Common myeloid progenitor, CD34-positive (primary cell): ENCODE results near the gene GPN3.
A peak's percentile ranks its signal among the peaks of the same experiment; 100 is the strongest.
"Not testable (repeated sequence)": the region's sequence is repeated elsewhere in the genome, so short reads cannot be mapped to it uniquely, and the experiment has no call there.

Experiments used
- CTCF ChIA-PET: fragments of 350-600 bp; sonication (Branson Sonifier 250); formaldehyde crosslinking; loops from one replicate; lab custom pipeline; 2021; ENCODE audit warnings: antibody characterized with exemption; lab: Charles Lee
- POLR2A ChIA-PET: fragments of 350-600 bp; sonication (Branson Sonifier 250); formaldehyde crosslinking; loops from one replicate; lab custom pipeline; 2021; ENCODE audit warnings: antibody characterized with exemption; lab: Charles Lee
- DNase-seq, 3 donors: peaks; one replicate each; pipeline versions ENCODE4 v3.0.0 to v3.0.0-alpha.2; 2013
- H3K27ac ChIP-seq, 2 experiments: 1 replicate in 1 of 2; 2 replicates in 1 of 2; pipeline ENCODE4 v1.7.0; 2013; ENCODE audit warnings: inconsistent platforms in 2 of 2, low read length in 2 of 2, mild to moderate bottlenecking in 2 of 2, low read depth in 1 of 2, moderate library complexity in 1 of 2; ENCODE audit not compliant: severe bottlenecking in 2 of 2, insufficient read depth in 1 of 2, poor library complexity in 1 of 2
- H3K27me3 ChIP-seq, 5 experiments: replicated peaks in 2 of 5; 1 replicate in 3 of 5; 2 replicates in 2 of 5; pipeline versions ENCODE4 v1.6.1 to v1.7.0; 2013; ENCODE audit warnings: low read length in 4 of 5, mild to moderate bottlenecking in 2 of 5, moderate library complexity in 2 of 5, inconsistent platforms in 1 of 5; ENCODE audit not compliant: insufficient read depth in 5 of 5, control insufficient read depth in 4 of 5
- H3K36me3 ChIP-seq, 4 experiments: 1 replicate in 2 of 4; 2 replicates in 2 of 4; pipeline versions ENCODE4 v1.6.1 to v1.7.0; 2013; ENCODE audit warnings: low read length in 3 of 4, control low read depth in 1 of 4, mild to moderate bottlenecking in 1 of 4; ENCODE audit not compliant: control insufficient read depth in 4 of 4, insufficient read depth in 4 of 4
- H3K4me1 ChIP-seq, 4 experiments: 1 replicate in 3 of 4; 2 replicates in 1 of 4; pipeline versions ENCODE4 v1.6.1 to v1.7.1; 2013; ENCODE audit warnings: low read length in 3 of 4, mild to moderate bottlenecking in 3 of 4, control low read depth in 1 of 4, inconsistent platforms in 1 of 4, moderate library complexity in 1 of 4; ENCODE audit not compliant: control insufficient read depth in 4 of 4, insufficient read depth in 4 of 4; ENCODE audit errors: control extremely low read depth in 1 of 4
- H3K4me3 ChIP-seq, 7 experiments: 1 replicate in 4 of 7; 2 replicates in 3 of 7; pipeline versions ENCODE4 v1.5.1 to v1.7.0; 2013; ENCODE audit warnings: mild to moderate bottlenecking in 7 of 7, low read length in 6 of 7, moderate library complexity in 6 of 7, inconsistent platforms in 2 of 7, low read depth in 2 of 7, control low read depth in 1 of 7; ENCODE audit not compliant: insufficient read depth in 4 of 7, control insufficient read depth in 1 of 7; ENCODE audit errors: extremely low read depth in 1 of 7
- H3K9me3 ChIP-seq, 5 experiments: 1 replicate in 4 of 5; 2 replicates in 1 of 5; pipeline versions ENCODE4 v1.6.1 to v1.7.1; 2013; ENCODE audit warnings: low read length in 4 of 5, mild to moderate bottlenecking in 2 of 5, inconsistent platforms in 1 of 5, low read depth in 1 of 5, moderate library complexity in 1 of 5; ENCODE audit not compliant: control insufficient read depth in 4 of 5, insufficient read depth in 2 of 5; ENCODE audit errors: control extremely low read depth in 1 of 5
- WGBS: methylation state at CpG from one replicate; pipeline ENCODE4 v1.1.5; 2013; ENCODE audit not compliant: insufficient coverage; 5-methylcytosine and 5-hydroxymethylcytosine counted together

Gene GPN3

DNA sequence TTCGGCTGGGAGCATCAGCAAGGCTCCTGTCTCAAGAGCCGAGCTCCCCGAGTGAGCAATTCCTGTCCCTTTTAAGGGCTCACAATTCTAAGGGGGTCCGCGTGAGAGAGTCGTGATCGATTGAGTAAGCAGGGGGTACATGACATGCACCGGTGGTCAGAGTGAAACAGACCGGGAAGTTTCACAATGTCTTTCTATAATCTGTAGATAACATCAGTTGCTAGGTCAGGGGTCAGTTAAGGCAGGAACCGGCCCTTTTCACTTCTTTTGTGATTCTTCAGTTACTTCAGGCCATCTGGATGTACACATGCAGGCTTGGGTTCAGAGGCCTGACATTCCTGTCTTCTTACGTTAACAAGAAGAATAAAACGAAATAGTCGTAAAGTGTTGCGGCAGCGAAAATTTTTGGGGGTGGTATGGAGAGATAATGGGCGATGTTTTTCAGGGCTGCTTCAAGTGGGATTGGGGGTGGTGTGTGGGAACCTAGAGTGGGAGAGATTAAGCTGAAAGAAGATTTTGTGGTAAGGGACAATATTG lies 62.9 kb downstream of the GPN3 start:
- H3K9me3 ChIP-seq, DNase-seq, H3K27ac ChIP-seq, POLR2A ChIA-PET, H3K4me3 ChIP-seq, H3K27me3 ChIP-seq: not testable (repeated sequence)
- CTCF ChIA-PET, result interaction anchor here (1.0 to 1.8 kb wide), 3 partner anchors 21 to 284 kb away, joined by 3 to 6 read pairs (median 3); partner anchors contain the start of gene ARPC3
- H3K4me1 ChIP-seq, result peaks cover 8 to 21% (median 10%) of the 10 kb centered on the region in 4 experiments
- H3K36me3 ChIP-seq, result peaks cover 0 to 12% (median 9%) of the 10 kb centered on the region in 4 experiments
- 98% methylated on average over 15 of the region's 16 CpGs for WGBS

DNA sequence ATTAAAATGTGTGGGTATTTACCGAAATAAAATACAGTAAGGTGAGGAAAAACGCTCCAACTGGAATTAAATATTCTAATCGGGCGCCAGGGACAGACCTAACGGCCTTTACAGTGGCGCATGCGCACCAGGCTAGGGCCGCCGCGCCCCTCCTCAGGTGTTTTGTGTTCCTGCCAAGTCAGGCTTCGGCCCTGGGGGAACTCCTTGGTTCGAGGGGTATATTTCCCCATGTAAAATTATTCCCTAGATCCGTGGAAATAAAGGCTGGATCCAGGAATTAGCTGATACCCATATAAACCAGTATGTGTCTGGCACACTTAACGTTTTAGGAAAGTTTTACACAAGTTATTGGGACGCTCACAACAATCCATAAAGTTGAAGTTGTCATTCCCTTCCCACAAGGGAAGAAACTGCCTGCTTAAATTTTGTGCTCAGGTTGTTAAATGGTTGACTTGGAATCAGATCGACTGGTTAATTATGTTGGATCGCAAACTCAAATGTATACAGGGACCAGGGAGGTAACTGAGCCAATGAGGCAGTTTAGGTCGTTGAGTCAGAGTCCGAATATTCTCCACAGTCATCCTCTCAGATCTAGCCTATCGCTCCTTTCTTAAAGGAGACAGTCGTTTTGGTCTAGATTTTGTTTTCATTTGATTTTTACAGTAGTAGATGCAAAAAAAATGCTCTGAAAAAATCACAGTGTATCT lies 63.9 kb downstream of the GPN3 start:
- H3K27ac ChIP-seq, result peak overlapping the region; percentile 99 to 100
- peak; percentile 66 to 75 (median 73) for DNase-seq
- ChIA-PET POLR2A (interaction anchor here (0.7 kb wide), 1 partner anchor 35 kb away, joined by 3 read pairs; no protein-coding TSS in a partner anchor), CTCF (interaction anchor here (1.0 to 1.8 kb wide), 3 partner anchors 20 to 46 kb away, joined by 3 to 6 read pairs (median 4); partner anchors contain the start of gene ARPC3)
- H3K36me3 ChIP-seq, result peaks cover 0 to 19% (median 11%) of the 10 kb centered on the region in 4 experiments
- peaks cover 8 to 21% (median 10%) of the 10 kb centered on the region in 4 experiments for H3K4me1 ChIP-seq
- no peaks in the 10 kb centered on the region for H3K9me3 ChIP-seq
- WGBS, result 21% methylated on average over 18 of the region's 21 CpGs
- no peaks in the 10 kb centered on the region for H3K27me3 ChIP-seq
- H3K4me3 ChIP-seq, result peak overlapping the region in 6 of 7 experiments; percentile 89 to 99 (median 90)

DNA sequence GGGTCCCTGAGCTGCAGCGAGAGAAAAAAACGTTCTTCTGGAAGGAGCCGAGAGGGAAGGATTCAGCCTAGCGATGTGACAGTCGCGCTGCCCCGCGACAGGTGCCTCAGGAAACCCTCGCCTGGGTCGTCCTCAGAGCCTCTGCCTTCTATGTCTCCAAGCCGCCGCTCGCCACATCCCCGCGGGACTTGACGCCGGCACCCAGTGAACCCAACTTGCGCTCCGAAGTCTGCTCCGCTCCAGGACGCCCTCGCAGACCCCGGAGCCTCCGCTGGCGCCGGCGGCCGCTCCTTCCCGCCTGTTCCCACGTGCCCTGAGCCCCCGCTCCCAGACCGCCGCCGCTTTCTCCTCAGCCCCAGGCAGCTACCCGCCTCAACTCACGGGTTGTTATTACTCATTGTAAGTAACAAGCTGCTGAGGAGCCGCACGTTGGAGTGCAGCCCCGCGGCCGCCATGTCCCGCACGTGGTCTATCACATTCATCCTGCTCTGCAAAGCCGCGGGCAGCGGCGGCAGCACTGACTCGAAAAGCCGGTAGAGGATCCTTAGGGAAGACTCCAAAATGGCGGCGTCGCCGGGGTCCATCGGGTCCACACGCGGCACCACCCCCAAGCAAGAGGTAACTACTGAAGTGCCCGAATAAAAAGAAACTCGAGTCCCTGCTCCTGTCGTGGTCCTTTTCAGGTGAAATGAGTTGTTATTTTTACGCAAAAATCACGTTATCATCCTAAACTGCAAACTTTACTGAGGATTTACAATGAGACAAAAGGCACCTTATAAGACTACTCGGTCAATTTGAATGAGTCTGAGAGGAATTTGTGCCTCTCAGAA lies 64.7 kb downstream of the GPN3 start, which contains the start of gene ANAPC7:
TSS of gene ANAPC7 (minus strand) at position 563 of the 830 bp plus-strand sequence. CDS start at position 482, 81 bp downstream.
- DNase-seq, result peak; percentile 92 to 94 (median 94)
- CTCF ChIA-PET, result interaction anchor here (1.0 to 1.8 kb wide), 3 partner anchors 28 to 46 kb away, joined by 3 to 6 read pairs (median 4); partner anchors contain the start of gene ARPC3
- POLR2A ChIA-PET, result interaction anchor here (0.7 kb wide), 1 partner anchor 36 kb away, joined by 3 read pairs; no protein-coding TSS in a partner anchor
- Histone ChIP-seq H3K4me3 (peak within 1 kb of the TSS; percentile 89 to 99 (median 90)), H3K9me3 (no peaks in the 10 kb centered on the region), H3K4me1 (peaks cover 8 to 21% (median 10%) of the 10 kb centered on the region in 4 experiments), H3K36me3 (peaks cover 0 to 21% (median 12%) of the 10 kb centered on the region in 4 experiments), H3K27me3 (no peaks in the 10 kb centered on the region), H3K27ac (peak within 1 kb of the TSS; percentile 99 to 100)
- WGBS, result 0% methylated on average over 50 of the region's 62 CpGs
